ENCODE data around the gene TMEM115. TPM values are rescaled to one million over a fixed set of nuclear protein-coding genes. Genes with fewer than 3 reads are reported as not detected.
A peak's percentile ranks its signal among the peaks of the same experiment; 100 is the strongest.

TMEM115 gene
- total and polyA plus RNA-seq, 2 of the 13 experiments (the other 11 are each of a cell fraction or from before 2014, with no cell fraction given) = 22.1 to 30.7 TPM

- TF ChIP-seq ZGPAT (CRISPR knock-in tag; IDR thresholded peaks at IDR 0.05) (peak; percentile 80; the same call in 1 of the 2 replicates), MEIS1 (CRISPR knock-in tag; IDR thresholded peaks at IDR 0.05; ENCODE audit: borderline replicate concordance) (0 out of 2 replicates have a peak, but pooled peaks have one; percentile 24), SOX6 (IDR thresholded peaks at IDR 0.05) (no peak), SOX6 (CRISPR knock-in tag; IDR thresholded peaks at IDR 0.05) (peak; percentile 46; the same call in 1 of the 2 replicates), ZNF34 (CRISPR knock-in tag; IDR thresholded peaks at IDR 0.05; ENCODE audit: borderline replicate concordance) (peak; percentile 83; the same call in 1 of the 2 replicates), ZNF784 (CRISPR knock-in tag; IDR thresholded peaks at IDR 0.05; ENCODE audit: borderline replicate concordance) (peak; percentile 33; the same call in 1 of the 2 replicates), ZNF766 (CRISPR knock-in tag; IDR thresholded peaks at IDR 0.05; ENCODE audit: borderline replicate concordance) (peak; percentile 82; the same call in 1 of the 2 replicates), ZNF121 (CRISPR knock-in tag; IDR thresholded peaks at IDR 0.05) (peak; percentile 86), RARG (CRISPR knock-in tag; IDR thresholded peaks at IDR 0.05; ENCODE audit: low read depth) (no peak), ZNF576 (CRISPR knock-in tag; IDR thresholded peaks at IDR 0.05) (no peak), KDM2A (CRISPR knock-in tag; IDR thresholded peaks at IDR 0.05; ENCODE audit: borderline replicate concordance, low read depth) (peak; percentile 95), ZNF337 (CRISPR knock-in tag; IDR thresholded peaks at IDR 0.05; ENCODE audit: borderline replicate concordance, low read depth) (peak; percentile 56; the same call in 1 of the 2 replicates), AKAP8 (CRISPR knock-in tag; IDR thresholded peaks at IDR 0.05) (peak; percentile 87), ZNF564 (CRISPR knock-in tag; IDR thresholded peaks at IDR 0.05) (peak; percentile 63; the same call in 1 of the 2 replicates), SRSF1 (optimal IDR thresholded peaks at IDR 0.05; ENCODE audit: low read depth, low read length) (no peak), ONECUT2 (CRISPR knock-in tag; IDR thresholded peaks at IDR 0.05) (no peak), GATA4 (IDR thresholded peaks at IDR 0.05; ENCODE audit: borderline replicate concordance, low read depth) (peak; percentile 59; the same call in 1 of the 2 replicates), PHF20 (CRISPR knock-in tag; IDR thresholded peaks at IDR 0.05) (peak; percentile 92), PPARG (CRISPR knock-in tag; conservative IDR thresholded peaks at IDR 0.05) (0 out of 2 replicates have a peak, but pooled peaks have one; percentile 13), SALL1 (CRISPR knock-in tag; IDR thresholded peaks at IDR 0.05) (peak; percentile 64), CBX2 (IDR thresholded peaks at IDR 0.05; ENCODE audit: low read depth, low read length) (no peak), CBX2 (CRISPR knock-in tag; IDR thresholded peaks at IDR 0.05; ENCODE audit: low read depth) (no peak), ERF (CRISPR knock-in tag; IDR thresholded peaks at IDR 0.05) (no peak), BCL6 (CRISPR knock-in tag; IDR thresholded peaks at IDR 0.05) (no peak), KDM6A (CRISPR knock-in tag; IDR thresholded peaks at IDR 0.05; ENCODE audit: low read depth) (no peak), ARID3A (IDR thresholded peaks at IDR 0.05; ENCODE audit: low read depth, low read length) (no peak), ZFP36 (IDR thresholded peaks at IDR 0.05; ENCODE audit: borderline replicate concordance, low read depth, low read length, partially characterized antibody) (no peak), ZNF674 (CRISPR knock-in tag; IDR thresholded peaks at IDR 0.05; ENCODE audit: low read depth) (no peak)
Measured at GRCh38 chr3:50327943-50328691, 31.2 kb downstream of the TMEM115 start, which contains the start of gene TUSC2 (continued).

All from HepG2 (cell line).